Gastroesophageal sphincter (tissue), 4 donors: ENCODE data around the gene STAT5B. TPM values are rescaled to one million over a fixed set of nuclear protein-coding genes. Genes with fewer than 3 reads are reported as not detected.
"Not testable (repeated sequence)": the region's sequence is repeated elsewhere in the genome, so short reads cannot be mapped to it uniquely, and the experiment has no call there.

Source experiments
- ATAC-seq: fragments of 150-250 bp; one replicate; pipeline ENCODE4 v1.9.1; 2016; ENCODE audit warnings: mild to moderate bottlenecking, moderate library complexity
- H3K27ac ChIP-seq, 4 donors: fragments of 200-600 bp; sonication (generic) in 3 of 4; 1 replicate in 3 of 4; 2 replicates in 1 of 4; pipeline ENCODE4 v1.5.1; 2016 to 2019
- H3K27me3 ChIP-seq: fragments of 200-600 bp; sonication (generic); one replicate; pipeline ENCODE4 v1.5.1; 2019
- H3K36me3 ChIP-seq, 2 donors: fragments of 200-600 bp; sonication (generic); one replicate each; pipeline ENCODE4 v1.5.1; 2019; ENCODE audit warnings: control low read depth in 1 of 2
- H3K4me1 ChIP-seq, 3 donors: fragments of 200-600 bp; sonication (generic); 1 replicate in 2 of 3; 2 replicates in 1 of 3; pipeline ENCODE4 v1.5.1; 2016 to 2019; ENCODE audit warnings: control low read depth in 2 of 3
- H3K4me3 ChIP-seq, 2 donors: fragments of 200-600 bp; sonication (generic); one replicate each; pipeline ENCODE4 v1.5.1; 2019; ENCODE audit warnings: mild to moderate bottlenecking in 1 of 2, moderate library complexity in 1 of 2
- H3K9me3 ChIP-seq, 3 donors: fragments of 200-600 bp; sonication (generic); one replicate each; pipeline ENCODE4 v1.5.1; 2017 to 2019; ENCODE audit warnings: control low read depth in 2 of 3
- EP300 ChIP-seq: sonication (generic); formaldehyde crosslinking; IDR thresholded peaks from one replicate; pipeline ENCODE4 v1.6.1; 2017; ENCODE audit warnings: antibody characterized with exemption, mild to moderate bottlenecking
- POLR2A ChIP-seq, 2 donors: fragments of 450-650 bp; IDR thresholded peaks; one replicate each; pipeline ENCODE4 v1.6.1; 2017; ENCODE audit warnings: antibody characterized with exemption in 2 of 2, mild to moderate bottlenecking in 2 of 2, moderate library complexity in 1 of 2
- POLR2AphosphoS5 ChIP-seq: sonication (generic); formaldehyde crosslinking; IDR thresholded peaks from one replicate; pipeline ENCODE4 v1.6.1; 2017; ENCODE audit warnings: antibody characterized with exemption
- whole genome bisulfite sequencing, 2 donors: methylation state at CpG; one replicate each; pipeline ENCODE4 v1.1.5; 2018; ENCODE audit warnings: low coverage in 1 of 2; 5-methylcytosine and 5-hydroxymethylcytosine counted together
- total RNA-seq, 4 donors: library from RNA; depleted of rRNA; stranded (reverse); fragments of >200 nt; gene quantifications; one replicate each; pipeline ENCODE4 v1.1.0, GENCODE V29; 2016
- TF ChIP-seq, protein P1 (sequence below), 4 experiments: fragments of 200-600 bp in 2 of 4; fragments of 450-650 bp in 2 of 4; sonication (generic) in 1 of 4; IDR thresholded peaks; one replicate each; pipeline ENCODE4 v1.5.1; 2017 to 2019; ENCODE audit warnings: antibody characterized with exemption in 4 of 4, mild to moderate bottlenecking in 2 of 4, moderate library complexity in 2 of 4

Gene STAT5B
- total RNA-seq, 4 donors from 2014 or later = 73.3 to 98.3 (median 95.6) TPM

- WGBS, 2 donors = 76 to 80% methylated on average over 2 to 3 of the region's 3 CpGs
- no peak for ATAC-seq
- TF ChIP-seq, protein P1, sequence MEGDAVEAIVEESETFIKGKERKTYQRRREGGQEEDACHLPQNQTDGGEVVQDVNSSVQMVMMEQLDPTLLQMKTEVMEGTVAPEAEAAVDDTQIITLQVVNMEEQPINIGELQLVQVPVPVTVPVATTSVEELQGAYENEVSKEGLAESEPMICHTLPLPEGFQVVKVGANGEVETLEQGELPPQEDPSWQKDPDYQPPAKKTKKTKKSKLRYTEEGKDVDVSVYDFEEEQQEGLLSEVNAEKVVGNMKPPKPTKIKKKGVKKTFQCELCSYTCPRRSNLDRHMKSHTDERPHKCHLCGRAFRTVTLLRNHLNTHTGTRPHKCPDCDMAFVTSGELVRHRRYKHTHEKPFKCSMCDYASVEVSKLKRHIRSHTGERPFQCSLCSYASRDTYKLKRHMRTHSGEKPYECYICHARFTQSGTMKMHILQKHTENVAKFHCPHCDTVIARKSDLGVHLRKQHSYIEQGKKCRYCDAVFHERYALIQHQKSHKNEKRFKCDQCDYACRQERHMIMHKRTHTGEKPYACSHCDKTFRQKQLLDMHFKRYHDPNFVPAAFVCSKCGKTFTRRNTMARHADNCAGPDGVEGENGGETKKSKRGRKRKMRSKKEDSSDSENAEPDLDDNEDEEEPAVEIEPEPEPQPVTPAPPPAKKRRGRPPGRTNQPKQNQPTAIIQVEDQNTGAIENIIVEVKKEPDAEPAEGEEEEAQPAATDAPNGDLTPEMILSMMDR (IDR thresholded peaks at IDR 0.05) = no peak
- TF ChIP-seq POLR2A (IDR thresholded peaks at IDR 0.05) (no peak), POLR2AphosphoS5 (no peak), EP300 (no peak)
- Histone ChIP-seq H3K36me3 (peaks cover 0 to 97% of the 10 kb centered on the region in 2 donors), H3K27me3 (no peaks in the 10 kb centered on the region), H3K4me1 (no peaks in the 10 kb centered on the region), H3K9me3 (no peaks in the 10 kb centered on the region), H3K4me3 (no peak overlapping the region), H3K27ac (no peak overlapping the region)
Observed at GRCh38 chr17:42303694-42304093, 27.5 kb upstream of the STAT5B start.

DNA sequence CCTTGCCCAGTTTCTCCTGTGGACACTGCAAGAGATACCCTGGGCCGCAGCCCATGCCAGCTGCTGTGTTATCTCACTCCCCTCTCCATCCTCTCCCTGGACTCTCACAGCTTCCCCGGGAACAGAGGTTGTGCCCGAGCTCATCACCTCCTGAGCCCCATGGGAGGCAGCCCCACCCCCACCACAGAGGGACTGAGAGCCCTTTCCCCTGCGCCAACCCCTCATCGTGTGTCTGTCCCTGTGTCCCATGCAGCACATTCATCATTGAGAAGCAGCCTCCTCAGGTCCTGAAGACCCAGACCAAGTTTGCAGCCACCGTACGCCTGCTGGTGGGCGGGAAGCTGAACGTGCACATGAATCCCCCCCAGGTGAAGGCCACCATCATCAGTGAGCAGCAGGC lies 24.8 kb upstream of the STAT5B start:
- Histone ChIP-seq H3K27me3 (no peaks in the 10 kb centered on the region), H3K4me1 (no peaks in the 10 kb centered on the region), H3K36me3 (peaks cover 0 to 96% of the 10 kb centered on the region in 2 donors), H3K9me3 (no peaks in the 10 kb centered on the region), H3K4me3 (no peak overlapping the region), H3K27ac (no peak overlapping the region)
- TF ChIP-seq EP300 (no peak), POLR2A (IDR thresholded peaks at IDR 0.05) (no peak), POLR2AphosphoS5 (no peak)
- TF ChIP-seq, protein P1 (IDR thresholded peaks at IDR 0.05) = no peak
- ATAC-seq = no peak
- WGBS, 2 donors = 74 to 77% methylated on average over 5 to 7 of the region's 9 CpGs

- H3K36me3 ChIP-seq = peaks cover 0 to 96% of the 10 kb centered on the region in 2 donors
- H3K4me1 ChIP-seq, H3K27me3 ChIP-seq, H3K4me3 ChIP-seq, H3K9me3 ChIP-seq, ATAC-seq, H3K27ac ChIP-seq: not testable (repeated sequence)
- WGBS, 2 donors = no CpG with 5 or more reads among the region's 17 CpGs
Observed at GRCh38 chr17:42299913-42300312, 23.7 kb upstream of the STAT5B start.

DNA sequence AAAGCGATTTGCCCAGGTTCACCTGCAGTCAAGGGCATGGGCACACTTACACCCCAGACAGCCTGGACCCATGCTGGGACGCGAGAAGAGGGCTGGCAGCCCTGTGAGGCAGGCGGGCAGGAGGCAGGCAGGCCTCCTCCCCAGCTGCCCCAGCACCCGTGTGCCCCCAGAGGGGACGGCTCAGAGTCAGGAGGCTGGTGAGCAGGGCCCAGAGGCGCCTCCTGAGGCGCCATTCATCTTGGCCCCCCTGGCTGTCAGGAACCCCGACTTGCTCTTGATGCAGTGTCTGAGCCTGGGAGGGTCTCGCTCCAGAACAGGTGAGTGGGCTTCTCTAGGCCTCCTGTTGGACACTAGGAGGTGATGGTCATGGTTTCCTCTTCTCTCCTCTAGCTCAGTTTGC lies 23.2 kb upstream of the STAT5B start:
- H3K4me3 ChIP-seq, H3K27ac ChIP-seq, H3K4me1 ChIP-seq, H3K9me3 ChIP-seq, ATAC-seq, H3K27me3 ChIP-seq: not testable (repeated sequence)
- H3K36me3 ChIP-seq = peaks cover 0 to 96% of the 10 kb centered on the region in 2 donors
- no CpG with 5 or more reads among the region's 10 CpGs for WGBS, 2 donors

DNA sequence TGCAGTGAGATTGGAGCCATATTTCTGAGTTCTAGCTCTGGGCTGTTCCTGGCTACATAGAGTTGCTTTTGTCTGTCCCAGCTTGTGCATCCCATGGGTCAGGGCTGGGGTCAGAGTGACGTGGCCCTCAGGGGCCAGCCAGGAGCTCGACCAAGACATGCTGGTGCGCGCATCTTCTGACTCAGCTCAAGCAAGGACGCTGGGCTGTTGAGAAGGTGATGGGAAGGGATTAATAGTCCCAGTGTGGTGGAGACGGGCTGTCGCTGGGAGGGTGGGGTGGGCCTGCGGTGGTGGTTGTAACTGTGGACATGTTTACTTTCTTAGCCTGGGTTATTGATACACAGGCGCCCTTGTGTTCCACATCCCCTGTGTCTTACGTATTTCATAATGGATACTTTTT lies 21.6 kb upstream of the STAT5B start:
- H3K4me3 ChIP-seq, H3K27ac ChIP-seq, H3K27me3 ChIP-seq, H3K4me1 ChIP-seq, H3K9me3 ChIP-seq, ATAC-seq: not testable (repeated sequence)
- H3K36me3 ChIP-seq = peaks cover 0 to 96% of the 10 kb centered on the region in 2 donors
- WGBS, 2 donors = 86% methylated on average over 1 of the region's 10 CpGs; no CpG with 5 or more reads in 1 of the 2 donors

GRCh38 chr17:42296012-42296411 lies 19.8 kb upstream of the STAT5B start:
- 89 to 92% methylated on average over 2 to 3 of the region's 3 CpGs for WGBS, 2 donors
- H3K4me3 ChIP-seq = no peak overlapping the region
- no peak overlapping the region for H3K27ac ChIP-seq
- no peak for ATAC-seq
- peaks cover 0 to 96% of the 10 kb centered on the region in 2 donors for H3K36me3 ChIP-seq
- TF ChIP-seq, protein P1 (IDR thresholded peaks at IDR 0.05) = no peak
- no peak for TF ChIP-seq POLR2A (IDR thresholded peaks at IDR 0.05)
- no peak for TF ChIP-seq POLR2AphosphoS5
- no peak for TF ChIP-seq EP300
- H3K27me3 ChIP-seq = no peaks in the 10 kb centered on the region
- peaks cover 0 to 12% (median 0%) of the 10 kb centered on the region in 3 donors for H3K4me1 ChIP-seq
- no peaks in the 10 kb centered on the region for H3K9me3 ChIP-seq
